ENCODE results near the gene SOAT2.
"Not testable (repeated sequence)": the region's sequence is repeated elsewhere in the genome, so short reads cannot be mapped to it uniquely, and the experiment has no call there.

Gene SOAT2

DNA sequence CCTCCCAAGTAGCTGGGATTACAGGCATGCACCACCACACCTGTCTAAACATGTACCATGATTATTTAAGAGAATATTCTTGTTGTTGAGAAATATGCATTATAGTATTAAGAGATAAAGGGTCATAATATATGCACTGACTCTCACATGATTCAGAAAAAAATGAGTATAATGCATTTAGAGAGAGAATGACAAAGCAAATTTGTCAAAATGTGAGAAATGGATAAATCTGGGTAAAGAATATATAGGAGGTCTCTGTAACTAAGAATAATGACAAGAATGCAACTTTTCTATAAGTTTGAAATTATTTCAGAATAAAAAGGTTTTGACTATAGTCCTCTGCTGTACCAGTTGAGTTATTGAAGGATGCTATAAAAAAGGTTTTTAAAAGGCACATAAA lies 49.1 kb downstream of the SOAT2 start:
- no peak overlapping the region for H3K4me3 ChIP-seq (replicated peaks in 1 of 2; ENCODE audit: low read depth in 2 of 2, low read length in 2 of 2)
- TF ChIP-seq, protein P1, sequence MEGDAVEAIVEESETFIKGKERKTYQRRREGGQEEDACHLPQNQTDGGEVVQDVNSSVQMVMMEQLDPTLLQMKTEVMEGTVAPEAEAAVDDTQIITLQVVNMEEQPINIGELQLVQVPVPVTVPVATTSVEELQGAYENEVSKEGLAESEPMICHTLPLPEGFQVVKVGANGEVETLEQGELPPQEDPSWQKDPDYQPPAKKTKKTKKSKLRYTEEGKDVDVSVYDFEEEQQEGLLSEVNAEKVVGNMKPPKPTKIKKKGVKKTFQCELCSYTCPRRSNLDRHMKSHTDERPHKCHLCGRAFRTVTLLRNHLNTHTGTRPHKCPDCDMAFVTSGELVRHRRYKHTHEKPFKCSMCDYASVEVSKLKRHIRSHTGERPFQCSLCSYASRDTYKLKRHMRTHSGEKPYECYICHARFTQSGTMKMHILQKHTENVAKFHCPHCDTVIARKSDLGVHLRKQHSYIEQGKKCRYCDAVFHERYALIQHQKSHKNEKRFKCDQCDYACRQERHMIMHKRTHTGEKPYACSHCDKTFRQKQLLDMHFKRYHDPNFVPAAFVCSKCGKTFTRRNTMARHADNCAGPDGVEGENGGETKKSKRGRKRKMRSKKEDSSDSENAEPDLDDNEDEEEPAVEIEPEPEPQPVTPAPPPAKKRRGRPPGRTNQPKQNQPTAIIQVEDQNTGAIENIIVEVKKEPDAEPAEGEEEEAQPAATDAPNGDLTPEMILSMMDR (IDR thresholded peaks at IDR 0.05; ENCODE audit: low read depth, low read length) = no peak
- no peak for DNase-seq (ENCODE audit: low read depth in 2 of 2)

DNA sequence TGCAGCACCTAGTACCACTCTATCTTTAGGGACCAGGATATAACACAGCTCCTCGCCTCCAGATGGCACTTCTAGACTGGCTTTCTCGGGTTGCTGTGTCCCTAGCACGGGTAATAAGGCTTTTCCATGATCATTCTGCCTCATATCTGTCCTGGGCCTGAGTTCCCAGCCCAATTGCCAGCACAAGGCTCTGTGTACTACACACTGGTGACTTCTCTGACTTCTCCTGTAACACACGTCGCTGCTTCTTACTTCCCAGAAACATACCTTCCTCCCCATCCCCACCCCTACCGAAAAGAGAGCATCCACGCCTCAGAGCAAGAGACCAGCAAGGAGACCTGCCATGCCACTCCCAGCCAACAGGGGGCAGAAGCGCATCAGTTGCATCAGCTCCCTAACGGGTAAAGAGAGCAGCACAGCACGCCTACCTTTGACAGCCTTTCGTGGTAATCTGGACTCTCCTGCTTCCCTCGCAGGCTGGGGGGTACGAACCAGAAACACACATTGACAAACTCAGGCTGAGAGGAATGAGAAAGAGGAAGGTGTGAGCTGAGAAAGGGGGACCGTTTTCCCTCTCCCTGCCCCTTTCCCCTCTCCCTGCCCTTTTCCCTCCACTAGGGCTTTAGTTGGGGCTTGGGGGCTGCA lies 56.0 kb downstream of the SOAT2 start:
- H3K4me3 ChIP-seq (replicated peaks in 1 of 2; ENCODE audit: low read depth in 2 of 2, low read length in 2 of 2) = no peak overlapping the region
- TF ChIP-seq, protein P1 (IDR thresholded peaks at IDR 0.05; ENCODE audit: low read depth, low read length) = peak; percentile 99
- peak; percentile 83 to 84 for DNase-seq (ENCODE audit: low read depth in 2 of 2)

GRCh38 chr12:53160000-53160399 lies 56.7 kb downstream of the SOAT2 start:
- H3K4me3 ChIP-seq (replicated peaks in 1 of 2; ENCODE audit: low read depth in 2 of 2, low read length in 2 of 2) = no peak overlapping the region
- DNase-seq (ENCODE audit: low read depth in 2 of 2) = no peak
- TF ChIP-seq, protein P1 (IDR thresholded peaks at IDR 0.05; ENCODE audit: low read depth, low read length) = no peak

GRCh38 chr12:53160673-53161072 lies 57.4 kb downstream of the SOAT2 start:
- no peak for DNase-seq (ENCODE audit: low read depth in 2 of 2)
- no peak overlapping the region for H3K4me3 ChIP-seq (replicated peaks in 1 of 2; ENCODE audit: low read depth in 2 of 2, low read length in 2 of 2)
- TF ChIP-seq, protein P1 (IDR thresholded peaks at IDR 0.05; ENCODE audit: low read depth, low read length) = no peak

DNA sequence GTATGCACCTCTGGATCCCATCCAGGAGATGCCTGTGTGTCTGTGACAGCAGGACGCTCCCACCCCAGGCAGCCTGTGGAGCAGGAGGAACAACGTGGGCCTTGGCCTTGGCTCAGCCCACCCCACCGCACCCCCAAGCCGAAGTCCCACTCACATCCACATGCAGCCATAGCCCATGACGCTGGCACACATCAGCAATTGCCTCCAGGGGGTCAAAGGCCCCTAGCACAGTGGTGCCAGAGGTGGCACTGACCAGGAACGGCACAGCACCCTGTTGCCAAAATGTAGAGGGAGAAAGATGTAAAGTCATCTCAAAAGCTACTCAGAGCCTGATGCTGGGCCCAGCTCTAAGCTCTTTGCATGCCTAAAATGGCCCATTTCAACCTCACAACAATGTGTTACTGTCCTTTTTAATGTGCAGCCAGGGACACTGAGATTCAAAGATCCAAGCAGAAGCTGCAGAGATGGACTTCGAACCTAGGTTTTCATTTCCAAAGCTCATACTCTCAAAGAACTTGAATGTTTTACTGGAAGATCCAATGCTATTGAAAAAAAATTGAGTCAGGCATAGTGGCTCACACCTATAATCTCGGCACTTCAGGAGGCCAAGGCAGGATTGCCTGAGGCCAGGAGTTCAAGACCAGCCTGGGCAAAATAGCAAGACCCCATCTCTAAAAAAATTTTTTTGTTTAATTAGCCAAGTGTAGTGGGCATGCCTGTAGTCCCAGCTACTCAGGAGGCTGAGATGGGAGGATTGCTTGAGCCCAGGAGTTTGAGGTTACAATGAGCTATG lies 58.0 kb downstream of the SOAT2 start:
- H3K4me3 ChIP-seq (replicated peaks in 1 of 2; ENCODE audit: low read depth in 2 of 2, low read length in 2 of 2) = no peak overlapping the region
- DNase-seq (ENCODE audit: low read depth in 2 of 2) = no peak
- TF ChIP-seq, protein P1 (IDR thresholded peaks at IDR 0.05; ENCODE audit: low read depth, low read length) = no peak

DNA sequence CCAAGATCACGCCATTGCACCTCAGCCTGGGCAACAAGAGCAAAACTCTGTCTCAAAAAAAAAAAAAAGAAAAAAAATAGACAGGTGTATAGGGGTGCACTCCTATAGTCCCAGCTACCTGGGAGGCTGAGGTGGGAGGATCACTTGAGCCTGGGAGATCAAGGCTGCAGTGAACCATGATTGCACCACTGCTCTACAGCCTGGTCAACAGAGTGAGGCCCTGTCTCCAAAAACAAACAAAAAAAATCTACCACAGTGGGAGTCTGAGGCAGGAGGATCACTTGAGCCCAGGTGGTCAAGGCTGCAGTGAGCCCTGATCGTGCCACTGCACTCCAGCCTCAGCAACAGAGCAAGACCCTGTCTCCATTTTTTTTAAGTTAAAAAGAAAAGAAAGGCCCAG lies 59.7 kb downstream of the SOAT2 start:
- DNase-seq (ENCODE audit: low read depth in 2 of 2); H3K4me3 ChIP-seq (replicated peaks in 1 of 2; ENCODE audit: low read depth in 2 of 2, low read length in 2 of 2): not testable (repeated sequence)

- H3K4me3 ChIP-seq (replicated peaks in 1 of 2; ENCODE audit: low read depth in 2 of 2, low read length in 2 of 2) = no peak overlapping the region
- TF ChIP-seq, protein P1 (IDR thresholded peaks at IDR 0.05; ENCODE audit: low read depth, low read length) = no peak
- no peak for DNase-seq (ENCODE audit: low read depth in 2 of 2)
Observed at GRCh38 chr12:53166837-53167236, 63.6 kb downstream of the SOAT2 start.

Measured in cardiac fibroblast (primary cell).